Activated CD8-positive, alpha-beta memory T cell treated with anti-CD3 and anti-CD28 coated beads for 36 hours (primary cell): ENCODE results near the gene PTGIS. TPM values are rescaled to one million over a fixed set of nuclear protein-coding genes. Genes with fewer than 3 reads are reported as not detected.

ENCODE experiments used
- CTCF ChIA-PET: fragments of 350-600 bp; sonication (Branson Sonifier 250); formaldehyde crosslinking; loops from one replicate; lab custom pipeline; 2021; ENCODE audit warnings: antibody characterized with exemption; lab: Charles Lee
- POLR2A ChIA-PET: fragments of 350-600 bp; sonication (Branson Sonifier 250); formaldehyde crosslinking; loops from one replicate; lab custom pipeline; 2021; ENCODE audit warnings: antibody characterized with exemption; lab: Charles Lee
- total RNA-seq, 2 experiments: library from RNA; stranded (reverse); gene quantifications; one replicate each; pipeline ENCODE4 v1.2.3, GENCODE V29; 2021

Gene PTGIS
- total RNA-seq, 2 experiments from 2014 or later = 7.9 to 8.2 TPM

- ChIA-PET POLR2A (no interaction called here), CTCF (interaction anchor here (0.9 to 3.2 kb wide), 4 partner anchors 9 to 59 kb away, joined by 3 to 25 read pairs (median 4); no protein-coding TSS in a partner anchor)
Measured at GRCh38 chr20:49601153-49601924, 33.4 kb upstream of the PTGIS start.

GRCh38 chr20:49599746-49600113 is 31.8 kb upstream of the PTGIS start:
- ChIA-PET CTCF (interaction anchor here (1.5 to 3.2 kb wide), 2 partner anchors 58 to 60 kb away, joined by 3 to 25 read pairs; no protein-coding TSS in a partner anchor), POLR2A (no interaction called here)

- CTCF ChIA-PET = interaction anchor here (1.0 to 5.4 kb wide), 5 partner anchors 10 to 57 kb away, joined by 3 to 49 read pairs (median 7); no protein-coding TSS in a partner anchor
- POLR2A ChIA-PET = no interaction called here
Measured at GRCh38 chr20:49597825-49598395, 30.0 kb upstream of the PTGIS start.

GRCh38 chr20:49595811-49596561 is 28.0 kb upstream of the PTGIS start:
- POLR2A ChIA-PET = interaction anchor here (0.5 to 1.9 kb wide), 12 partner anchors 9 to 320 kb away, joined by 3 to 6 read pairs (median 4); no protein-coding TSS in a partner anchor
- CTCF ChIA-PET = interaction anchor here (0.7 to 5.4 kb wide), 12 partner anchors 10 to 262 kb away, joined by 3 to 49 read pairs (median 4); no protein-coding TSS in a partner anchor

GRCh38 chr20:49595346-49595745 is 27.4 kb upstream of the PTGIS start:
- CTCF ChIA-PET = interaction anchor here (1.0 to 5.4 kb wide), 5 partner anchors 13 to 61 kb away, joined by 3 to 49 read pairs (median 7); no protein-coding TSS in a partner anchor
- POLR2A ChIA-PET = interaction anchor here (1.0 to 1.9 kb wide), 10 partner anchors 9 to 321 kb away, joined by 3 to 6 read pairs (median 4); no protein-coding TSS in a partner anchor

- POLR2A ChIA-PET = interaction anchor here (0.5 to 1.9 kb wide), 9 partner anchors 30 to 321 kb away, joined by 3 to 8 read pairs (median 4); no protein-coding TSS in a partner anchor
- CTCF ChIA-PET = interaction anchor here (0.9 to 5.4 kb wide), 4 partner anchors 14 to 102 kb away, joined by 3 to 49 read pairs (median 4); no protein-coding TSS in a partner anchor
Measured at GRCh38 chr20:49594931-49595315, 27.0 kb upstream of the PTGIS start.

- CTCF ChIA-PET = interaction anchor here (0.5 to 5.4 kb wide), 7 partner anchors 14 to 1934 kb away, joined by 3 to 49 read pairs (median 3); no protein-coding TSS in a partner anchor
- POLR2A ChIA-PET = interaction anchor here (0.5 to 1.9 kb wide), 9 partner anchors 9 to 322 kb away, joined by 3 to 8 read pairs (median 4); no protein-coding TSS in a partner anchor
Measured at GRCh38 chr20:49594143-49594930, 26.4 kb upstream of the PTGIS start.

GRCh38 chr20:49593466-49594142 is 25.7 kb upstream of the PTGIS start:
- ChIA-PET CTCF (interaction anchor here (0.5 to 5.4 kb wide), 7 partner anchors 14 to 1935 kb away, joined by 3 to 49 read pairs (median 3); no protein-coding TSS in a partner anchor), POLR2A (interaction anchor here (0.5 to 1.5 kb wide), 7 partner anchors 10 to 313 kb away, joined by 3 to 8 read pairs (median 4); no protein-coding TSS in a partner anchor)

- CTCF ChIA-PET = interaction anchor here (0.6 to 4.9 kb wide), 2 partner anchors 51 to 87 kb away, joined by 3 to 28 read pairs; no protein-coding TSS in a partner anchor
- POLR2A ChIA-PET = no interaction called here
Measured at GRCh38 chr20:49592120-49592519, 24.2 kb upstream of the PTGIS start.

- ChIA-PET CTCF (interaction anchor here (0.7 to 4.9 kb wide), 3 partner anchors 17 to 55 kb away, joined by 3 to 28 read pairs (median 3); no protein-coding TSS in a partner anchor), POLR2A (interaction anchor here (0.8 to 0.9 kb wide), 3 partner anchors 54 to 313 kb away, joined by 3 to 4 read pairs (median 3); no protein-coding TSS in a partner anchor)
Measured at GRCh38 chr20:49591217-49591865, 23.4 kb upstream of the PTGIS start.

GRCh38 chr20:49590163-49591017 is 22.5 kb upstream of the PTGIS start:
- POLR2A ChIA-PET = interaction anchor here (1.0 kb wide), 1 partner anchor 49 kb away, joined by 3 read pairs; no protein-coding TSS in a partner anchor
- CTCF ChIA-PET = interaction anchor here (0.9 to 4.9 kb wide), 5 partner anchors 10 to 54 kb away, joined by 3 to 28 read pairs (median 4); no protein-coding TSS in a partner anchor

- CTCF ChIA-PET = interaction anchor here (0.9 to 4.9 kb wide), 6 partner anchors 10 to 53 kb away, joined by 3 to 28 read pairs (median 4); no protein-coding TSS in a partner anchor
- POLR2A ChIA-PET = interaction anchor here (1.0 kb wide), 1 partner anchor 48 kb away, joined by 3 read pairs; no protein-coding TSS in a partner anchor
Measured at GRCh38 chr20:49589747-49590146, 21.8 kb upstream of the PTGIS start.

GRCh38 chr20:49587111-49587570 is 19.2 kb upstream of the PTGIS start:
- POLR2A ChIA-PET = interaction anchor here (0.7 to 1.5 kb wide), 2 partner anchors 9 to 284 kb away, joined by 4 to 5 read pairs; no protein-coding TSS in a partner anchor
- CTCF ChIA-PET = interaction anchor here (0.7 to 4.9 kb wide), 3 partner anchors 11 to 338 kb away, joined by 3 to 28 read pairs (median 3); no protein-coding TSS in a partner anchor

- ChIA-PET POLR2A (interaction anchor here (1.5 kb wide), 1 partner anchor 10 kb away, joined by 5 read pairs; no protein-coding TSS in a partner anchor), CTCF (interaction anchor here (0.6 to 0.7 kb wide), 2 partner anchors 11 to 170 kb away, joined by 3 read pairs; no protein-coding TSS in a partner anchor)
Measured at GRCh38 chr20:49585585-49586245, 17.8 kb upstream of the PTGIS start.
